HG02885 (cell line): ENCODE data around the gene CAVIN2.

ENCODE experiments used
- ATAC-seq: cut with Tn5 transposase; IDR thresholded peaks from one replicate; pipeline ENCODE4 v1.9.1; 2021; ENCODE audit warnings: mild to moderate bottlenecking; ENCODE audit not compliant: unreplicated experiment, poor library complexity

CAVIN2 gene

DNA sequence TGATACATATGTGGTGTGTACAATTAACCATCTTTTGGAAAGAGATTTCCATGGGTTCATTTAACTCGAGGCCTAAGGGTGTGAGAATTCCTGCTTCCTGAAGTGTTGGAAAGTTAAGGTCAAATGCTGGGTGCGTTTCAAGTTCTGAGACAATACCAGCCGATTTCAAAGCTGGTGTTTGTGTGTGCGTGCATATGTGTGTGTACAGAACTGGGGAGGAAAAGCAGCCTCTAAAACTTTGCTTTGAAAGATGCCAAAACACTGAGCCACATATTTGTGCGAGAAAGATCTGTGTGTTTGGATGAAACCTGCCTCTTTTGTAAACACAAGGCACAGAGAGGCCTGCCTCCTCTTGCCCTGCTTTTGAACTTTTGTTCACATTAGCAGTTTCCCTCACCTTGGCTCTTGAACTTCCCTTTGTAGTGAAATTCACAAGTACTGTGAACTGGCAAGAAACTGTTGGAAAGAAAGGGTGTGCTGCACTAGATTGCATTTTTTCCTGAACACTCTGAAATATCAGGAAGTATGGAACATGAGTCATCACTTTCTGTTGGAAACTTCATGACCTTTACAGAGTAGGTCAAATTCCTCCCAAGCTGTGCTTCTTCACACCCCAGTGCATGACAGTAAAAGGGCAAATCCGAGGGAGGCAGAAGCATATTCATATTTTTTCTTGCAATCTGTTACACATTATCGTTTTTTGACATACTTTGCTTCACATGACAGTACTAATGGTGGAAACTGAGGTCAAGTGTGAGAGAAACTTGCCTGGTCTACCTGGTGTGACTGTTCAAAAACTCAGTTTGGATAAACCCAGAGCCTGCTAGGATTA, 20.0 kb upstream of the CAVIN2 start:
- ATAC-seq: no peak

DNA sequence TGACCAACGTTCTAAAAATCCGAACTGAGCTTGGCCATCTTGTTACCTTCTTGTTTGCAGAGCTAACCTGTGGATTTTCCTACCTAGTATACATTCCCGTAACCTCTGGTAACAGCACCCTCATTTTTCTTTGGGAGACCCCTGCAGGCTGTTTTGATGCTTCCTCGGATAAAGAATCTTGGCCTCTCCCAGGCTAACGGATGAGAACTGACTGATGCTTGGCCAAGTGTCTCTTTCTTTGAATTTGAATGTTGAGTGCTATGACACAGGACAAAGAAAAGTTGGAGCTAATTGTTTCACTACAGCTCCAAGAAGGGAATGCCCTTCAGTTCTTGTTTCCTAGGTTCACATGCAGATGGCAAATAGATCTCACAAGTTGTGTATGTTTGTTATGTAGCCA, 19.3 kb upstream of the CAVIN2 start:
- ATAC-seq: no peak

DNA sequence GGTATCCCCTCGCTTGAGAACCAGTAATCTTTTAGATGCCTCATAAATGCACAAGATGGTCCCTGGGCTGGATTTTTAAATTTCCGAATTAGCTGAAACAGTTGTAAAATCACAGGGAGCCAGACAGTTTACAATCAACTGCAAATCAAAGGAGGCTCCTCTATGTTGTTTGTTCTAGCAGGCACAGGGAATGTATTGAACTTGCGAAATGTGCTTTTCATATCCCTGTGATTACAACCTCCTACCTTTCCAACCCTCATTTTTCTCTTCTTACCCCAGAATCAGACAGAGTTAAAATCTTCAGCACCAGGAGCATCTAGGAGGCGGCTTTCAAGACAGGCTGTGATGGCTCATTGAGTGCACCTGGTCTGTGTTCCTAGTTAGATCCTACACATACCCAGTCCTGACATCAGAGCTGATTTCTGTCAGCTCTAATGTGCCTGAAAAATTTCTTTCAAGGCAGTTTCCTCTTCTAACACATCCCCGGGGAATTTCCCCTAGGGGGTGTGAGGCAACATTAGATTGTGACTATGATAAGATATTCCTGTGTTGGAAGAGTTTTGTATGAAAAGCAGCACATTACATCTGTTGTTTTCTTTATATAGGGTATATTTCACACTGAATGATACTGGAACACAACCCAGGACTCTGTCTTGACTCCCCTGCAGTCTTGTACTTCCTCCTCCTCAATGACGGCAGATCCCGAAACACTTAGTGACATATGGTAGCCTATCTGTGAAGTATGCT, 17.9 kb upstream of the CAVIN2 start:
- ATAC-seq: no peak

DNA sequence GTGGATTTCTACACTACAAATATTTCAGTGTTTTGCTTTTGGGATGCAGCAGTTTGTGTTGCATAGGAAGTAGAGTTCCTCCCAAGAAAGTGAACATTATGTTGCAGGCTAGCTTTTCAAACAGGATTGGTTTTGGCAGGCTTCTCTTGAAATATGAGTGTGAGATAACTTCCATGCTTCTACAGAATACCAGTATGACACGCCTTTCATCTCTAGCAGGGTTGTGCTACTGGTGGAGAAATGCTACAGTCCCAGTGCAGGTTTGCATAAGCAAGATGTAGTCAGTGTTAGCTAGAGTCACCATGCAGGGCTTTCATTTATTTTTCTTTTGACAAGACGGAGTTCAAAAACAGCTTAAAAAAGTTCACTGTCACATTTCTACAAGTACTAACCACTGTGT, 17.1 kb upstream of the CAVIN2 start:
- ATAC-seq: no peak

DNA sequence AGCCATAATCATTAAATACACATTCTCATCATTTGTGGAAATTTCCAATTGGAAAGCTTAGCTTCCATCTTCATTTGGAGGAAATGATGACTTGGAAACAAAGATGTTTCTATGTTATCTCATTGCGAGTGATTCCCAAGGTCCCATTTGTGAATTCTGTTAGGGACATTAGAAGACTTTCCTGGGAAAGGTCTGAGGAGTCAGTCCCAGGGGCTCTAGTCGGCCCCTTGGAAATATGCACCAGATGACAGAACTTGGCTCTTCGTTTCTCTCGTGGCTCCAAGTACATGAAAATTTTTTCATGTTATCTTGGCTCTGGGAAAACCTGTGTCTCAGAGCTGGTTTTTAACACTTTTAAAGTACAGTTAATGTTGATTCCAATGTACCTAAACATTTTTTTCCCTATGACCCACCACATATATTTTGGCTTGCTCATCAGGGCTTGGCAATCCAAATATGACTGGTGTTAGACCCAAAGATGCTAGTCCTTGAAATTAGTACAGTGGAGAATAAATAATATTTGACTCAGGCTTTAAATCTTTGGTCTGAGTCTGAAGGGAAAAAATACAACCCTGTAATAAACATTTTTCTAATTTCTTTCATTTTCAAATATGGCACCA, 15.4 kb upstream of the CAVIN2 start:
- no peak for ATAC-seq

DNA sequence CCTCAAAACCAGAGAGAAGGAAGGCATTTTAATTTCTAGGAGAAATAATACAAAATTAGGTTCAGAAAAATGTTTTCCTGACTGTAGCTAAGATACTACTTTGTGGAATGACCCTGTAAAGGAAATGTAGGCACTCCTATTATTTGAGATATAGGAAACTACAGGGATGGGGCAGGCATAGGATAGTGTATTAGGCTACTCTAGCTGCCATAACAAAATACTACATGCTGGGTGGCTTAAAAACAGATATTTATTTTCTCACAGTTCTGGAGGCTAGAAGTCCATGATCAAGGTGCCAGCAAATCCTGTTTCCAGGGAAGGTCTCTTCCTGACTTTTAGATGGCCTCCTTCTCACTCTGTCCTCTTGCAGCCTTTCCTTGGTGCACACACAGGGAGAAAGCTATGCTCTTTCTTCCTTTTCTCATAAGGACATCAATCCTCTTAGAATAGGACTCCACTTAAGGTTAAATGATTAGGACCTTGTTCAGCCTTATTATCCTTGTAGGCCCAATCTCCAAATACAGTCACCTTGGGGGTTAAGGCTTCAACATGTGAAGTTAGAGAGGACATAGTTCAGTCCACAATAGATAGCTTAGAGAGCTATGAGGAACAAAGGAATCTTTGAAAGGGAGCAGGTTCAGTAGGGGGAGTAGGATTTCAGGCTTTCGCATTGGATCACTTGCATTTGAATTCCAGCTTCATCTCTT, 14.0 kb upstream of the CAVIN2 start:
- ATAC-seq: no peak

DNA sequence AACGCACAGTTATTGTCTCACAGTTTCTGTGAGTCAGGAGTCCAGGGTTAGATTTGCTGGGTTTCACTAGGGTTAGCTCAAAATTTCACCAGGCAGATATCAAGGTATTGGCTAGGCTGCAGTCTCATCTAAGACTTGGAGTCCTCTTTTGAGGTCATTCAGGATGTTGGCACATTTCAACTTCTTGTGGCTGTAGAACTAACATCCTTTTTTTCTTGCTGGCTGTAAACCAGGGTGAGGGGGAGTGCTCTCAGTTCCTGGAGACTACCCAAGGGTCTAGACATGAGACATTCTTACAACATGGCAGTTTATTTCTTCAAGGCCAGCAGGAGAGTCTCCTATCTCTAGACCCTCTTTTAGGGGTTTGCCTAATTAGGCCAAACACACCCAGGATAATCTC, 12.8 kb upstream of the CAVIN2 start:
- ATAC-seq: no peak

DNA sequence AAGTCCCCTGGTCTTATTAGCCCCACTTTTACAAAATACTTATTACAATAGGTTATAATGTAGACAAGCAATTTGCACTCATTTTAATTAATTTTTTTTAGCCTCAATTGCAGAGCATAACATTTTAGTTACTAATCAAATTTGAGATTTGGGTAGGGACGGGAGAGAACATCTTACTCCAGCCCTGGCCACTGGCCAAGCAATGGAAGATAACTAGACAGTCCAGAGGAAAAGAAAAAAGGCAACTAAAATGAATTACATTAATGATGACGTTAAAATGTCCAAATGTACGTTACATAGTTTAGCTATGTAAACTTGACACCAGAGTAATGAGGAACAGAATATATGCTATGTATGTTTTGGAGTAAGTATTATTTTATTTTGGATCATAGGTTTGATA, 11.0 kb upstream of the CAVIN2 start:
- ATAC-seq: no peak

DNA sequence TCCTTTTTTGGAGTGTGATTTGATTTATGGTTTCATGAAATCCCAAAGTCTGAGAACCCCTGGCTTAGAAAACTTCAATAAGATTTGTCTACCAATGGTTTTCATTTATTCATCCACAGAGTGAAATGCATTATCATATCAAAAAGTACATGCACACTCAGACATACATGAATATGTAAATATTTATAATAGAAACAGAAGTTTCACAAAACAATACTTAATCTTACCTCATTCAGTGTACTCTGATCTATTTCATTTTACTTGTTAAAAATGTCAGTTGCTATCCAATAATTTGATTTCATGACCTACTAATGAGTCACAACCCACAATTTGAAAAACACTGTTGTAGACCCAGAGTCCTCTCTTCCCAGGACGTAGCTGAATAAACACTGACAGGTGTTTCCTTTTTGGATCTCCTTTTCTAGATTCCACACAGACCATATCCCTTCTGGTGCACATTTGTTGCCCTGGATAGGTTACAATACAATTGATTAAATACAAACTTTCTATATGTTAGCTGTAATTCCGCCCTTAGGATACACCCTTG, 10.4 kb upstream of the CAVIN2 start:
- ATAC-seq: no peak

DNA sequence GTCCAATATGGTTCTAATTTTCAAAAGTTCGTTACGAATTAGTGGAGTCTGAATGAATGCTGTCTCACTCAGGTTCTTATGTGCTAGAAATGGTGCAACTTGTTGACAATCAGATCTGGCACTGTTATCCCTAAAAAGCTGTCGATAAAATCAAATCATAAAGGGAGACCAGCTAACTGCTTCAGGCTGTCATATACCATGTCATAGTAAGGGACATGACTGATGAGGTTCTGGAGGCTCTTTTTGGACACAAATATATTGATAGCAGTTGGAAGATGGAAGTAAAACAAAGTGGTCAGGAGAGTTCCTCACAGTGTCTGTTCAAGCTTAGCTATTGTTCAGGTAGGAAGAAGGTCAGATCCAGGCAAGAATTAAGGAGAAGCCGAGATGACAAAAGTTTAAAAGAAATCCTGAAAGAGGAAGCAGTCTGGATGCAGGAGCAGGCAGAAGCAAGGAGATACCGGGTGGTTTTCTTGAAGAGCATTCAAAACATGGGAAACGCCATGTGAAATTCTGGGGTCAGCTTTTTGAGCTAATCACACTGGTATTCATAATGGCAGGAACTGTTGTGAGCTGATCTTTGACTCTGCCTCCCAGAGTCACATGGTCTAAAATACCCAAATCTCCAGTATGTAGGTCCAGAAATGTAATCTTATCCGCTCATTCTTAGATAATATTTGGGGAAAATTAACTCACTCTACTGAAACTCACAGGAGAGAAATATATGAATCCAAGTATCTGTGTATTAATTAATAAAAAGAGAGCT, 9.4 kb upstream of the CAVIN2 start:
- no peak for ATAC-seq

DNA sequence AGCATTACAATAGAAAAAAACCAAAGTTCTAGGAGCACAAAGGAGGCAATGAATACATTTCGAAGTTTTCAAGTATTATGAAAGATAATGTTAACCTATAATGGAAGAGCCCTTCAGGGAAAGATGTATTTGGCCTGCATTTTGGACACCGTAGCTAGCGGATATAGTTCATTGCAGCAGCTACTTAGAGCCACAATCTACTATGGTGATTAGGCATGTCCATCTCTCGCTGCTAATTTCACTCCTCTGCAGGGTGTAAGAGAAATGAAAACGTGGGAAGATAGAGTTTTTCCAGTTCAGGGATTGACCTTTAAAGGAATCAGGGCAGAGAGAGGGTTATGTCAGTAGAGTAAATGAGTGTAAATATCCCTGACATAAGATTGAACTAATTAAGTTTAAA, 8.5 kb upstream of the CAVIN2 start:
- no peak for ATAC-seq

DNA sequence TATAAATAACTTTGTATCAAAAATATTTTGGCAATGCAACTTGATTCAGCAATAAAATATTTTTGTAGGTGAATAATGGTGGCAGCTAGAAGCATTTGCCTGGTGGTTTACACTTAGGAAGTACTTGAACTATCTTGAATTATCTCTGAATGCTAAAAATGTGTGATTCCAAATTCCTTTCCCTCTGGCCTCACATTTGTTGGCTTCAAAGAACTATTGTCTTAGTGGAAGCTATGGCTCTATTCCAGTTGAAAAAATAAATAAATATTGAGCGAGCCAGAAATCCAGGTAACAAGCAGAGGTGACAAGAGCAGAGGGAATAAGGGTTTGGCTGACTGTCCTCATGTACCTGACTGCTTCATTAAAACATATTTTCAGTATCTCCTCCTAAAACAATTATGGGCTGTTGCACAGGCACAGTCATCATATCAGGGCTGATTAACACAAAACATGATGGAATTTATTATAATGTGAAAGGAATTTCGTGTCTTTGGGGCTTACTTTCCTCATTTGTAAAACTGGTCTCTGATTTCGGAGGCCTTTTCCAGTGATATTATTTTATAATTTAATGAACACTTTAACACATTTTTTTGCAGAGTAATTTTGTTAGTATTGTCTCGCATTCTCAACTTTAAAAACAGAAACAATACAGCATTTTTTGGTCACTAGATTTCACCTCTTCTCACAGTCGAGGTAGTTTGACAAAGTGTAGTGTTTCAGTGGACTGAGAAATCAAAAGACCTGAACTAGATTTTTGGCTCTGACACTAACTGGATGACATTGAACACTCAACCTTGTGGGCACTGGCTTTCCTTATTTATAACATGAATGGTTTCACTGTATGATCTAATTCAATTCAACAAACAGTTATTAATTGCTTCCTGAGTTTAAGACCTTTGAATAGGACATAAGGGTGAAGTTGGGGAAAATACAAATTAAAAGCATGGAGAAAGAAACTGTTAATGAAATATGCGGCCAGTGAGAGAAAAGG, 7.8 kb upstream of the CAVIN2 start:
- ATAC-seq: no peak

DNA sequence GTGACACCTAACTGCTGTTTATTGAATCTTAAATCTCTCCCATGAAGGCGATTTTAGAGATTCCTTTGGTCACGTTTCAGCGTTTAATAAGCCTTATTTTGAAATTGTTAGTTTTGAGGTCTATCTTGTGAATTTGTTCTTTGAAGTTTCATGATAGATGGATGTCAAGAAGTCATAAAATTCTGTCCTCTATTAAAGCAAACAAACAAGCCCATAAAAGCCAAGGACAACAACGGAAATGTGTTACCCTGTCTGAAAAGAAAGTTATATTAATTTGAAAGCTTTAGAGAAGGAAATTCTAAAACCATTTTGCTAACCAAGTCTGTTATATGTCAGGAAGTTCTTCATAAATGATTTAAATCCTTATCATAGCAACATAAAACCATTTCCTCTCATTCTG, 7.0 kb upstream of the CAVIN2 start:
- ATAC-seq: no peak

DNA sequence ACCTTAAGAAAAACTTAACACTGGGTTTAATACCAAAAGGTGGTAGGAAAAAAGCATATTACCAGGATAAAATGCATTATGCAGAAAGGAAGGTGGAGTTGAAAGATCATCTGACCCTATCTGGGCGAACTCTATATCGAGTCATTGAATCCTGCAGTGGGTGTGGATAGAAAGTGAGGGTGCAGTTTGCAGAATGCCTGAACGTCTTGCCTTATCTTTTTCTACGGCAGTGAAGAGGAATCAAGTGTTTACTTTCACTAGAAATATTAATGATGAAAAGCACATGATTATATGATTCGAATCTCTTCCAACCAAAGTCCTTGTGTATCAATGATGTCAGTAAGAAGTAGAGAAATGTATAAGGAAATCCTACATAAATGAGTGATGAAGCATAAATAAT, 4.3 kb upstream of the CAVIN2 start:
- ATAC-seq: no peak

DNA sequence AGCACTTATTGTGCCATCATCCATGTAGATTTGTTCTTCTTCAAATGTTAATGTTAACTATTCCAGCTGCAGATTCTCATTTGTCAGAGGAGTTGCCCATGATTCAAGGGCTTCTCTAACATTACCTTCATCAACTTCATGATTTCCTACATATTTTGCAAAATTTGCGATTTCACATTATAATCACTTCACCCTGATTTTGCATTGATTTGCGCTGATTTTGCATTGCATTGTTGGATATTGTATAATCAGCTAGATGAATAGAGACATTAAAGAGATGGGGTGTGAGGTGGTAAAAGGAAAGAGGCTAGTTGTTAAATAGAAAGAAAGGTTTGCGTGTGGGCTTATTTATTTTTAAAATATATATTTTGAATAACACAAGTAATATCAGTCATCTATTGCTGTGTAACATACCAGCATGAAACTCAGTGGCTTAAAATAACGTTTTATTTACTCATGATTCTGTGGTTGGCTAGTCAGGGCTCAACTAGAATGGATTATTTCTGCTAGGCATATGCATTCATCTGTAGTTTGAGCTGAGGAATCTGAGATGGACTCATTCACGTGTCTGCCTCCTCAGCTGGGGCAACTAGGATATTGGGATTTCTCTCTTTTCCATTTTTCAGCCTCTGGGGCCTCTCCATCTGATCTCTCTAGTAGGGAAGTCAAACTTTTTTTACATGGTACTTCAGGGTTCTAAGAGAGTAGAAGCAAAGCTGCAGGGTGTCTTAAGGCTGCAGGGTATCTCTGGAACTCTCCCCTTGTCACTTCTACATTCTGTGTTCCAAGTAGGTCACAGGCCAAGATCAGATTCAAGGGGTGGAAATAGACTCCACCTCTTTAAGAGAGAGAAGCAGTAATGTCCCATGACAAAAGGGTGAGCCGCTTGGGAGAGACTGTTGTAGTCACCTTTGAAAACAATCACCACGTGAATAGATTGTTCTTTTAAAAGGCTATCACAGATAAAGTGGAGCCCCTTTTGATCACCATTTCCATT, 2.2 kb upstream of the CAVIN2 start:
- no peak for ATAC-seq

DNA sequence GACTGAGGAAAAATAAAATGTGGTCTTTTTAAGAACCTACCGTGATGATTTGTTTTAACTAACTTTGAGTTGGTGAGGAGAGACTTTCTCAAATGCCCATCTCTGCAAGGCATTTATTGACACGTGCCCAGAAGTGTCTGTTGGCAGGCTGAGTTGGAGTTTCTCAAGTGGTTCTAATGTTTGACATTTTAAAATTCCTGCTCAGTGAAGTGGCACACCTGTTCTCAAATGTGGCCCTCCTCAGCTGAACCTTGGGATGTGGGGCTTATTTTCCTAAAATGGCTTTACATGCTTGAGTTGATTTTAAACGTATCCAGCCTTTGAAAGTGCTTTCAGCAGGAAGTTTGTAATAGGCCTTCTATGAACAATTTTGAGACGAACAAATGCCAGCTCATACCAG, 876 bp upstream of the CAVIN2 start:
- no peak for ATAC-seq

DNA sequence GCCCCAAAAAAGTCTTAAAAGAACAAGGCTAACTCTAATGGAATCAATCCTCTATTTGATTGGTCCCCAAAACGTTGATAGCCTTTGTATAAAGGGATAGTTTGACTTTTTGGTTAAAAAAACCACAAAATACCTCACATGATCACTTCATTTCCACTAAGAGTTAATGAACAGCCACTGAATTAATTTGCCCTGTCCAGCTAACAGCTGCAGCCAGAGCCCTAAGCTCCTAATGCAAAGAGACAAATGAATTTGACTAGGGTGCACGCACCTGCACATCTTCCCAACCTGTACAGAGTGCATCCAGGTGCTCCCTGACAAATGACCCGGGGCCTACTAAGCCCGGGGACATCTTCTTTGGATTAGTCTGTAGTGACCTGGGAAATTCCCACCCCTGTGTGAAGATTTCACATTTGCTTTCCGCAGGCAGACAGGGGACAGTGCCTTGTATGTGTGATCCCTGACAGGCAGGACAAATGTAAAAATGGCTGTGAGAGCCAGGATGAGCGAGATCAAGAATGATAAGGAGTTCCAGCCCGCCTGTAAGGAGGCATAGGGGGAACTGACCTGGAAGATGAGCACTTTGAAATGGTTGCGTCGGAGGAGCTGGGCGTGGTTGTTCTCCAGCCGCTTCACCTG, 893 bp downstream of the CAVIN2 start:
- ATAC-seq: peak; percentile 12
